IgD-negative memory B cell (primary cell): Measurements from ENCODE around the gene MCF2L. TPM values are rescaled to one million over a fixed set of nuclear protein-coding genes. Genes with fewer than 3 reads are reported as not detected.

Source experiments
- H3K27ac Mint-ChIP-seq, 3 donors: one replicate each; pipeline ENCODE4 v1.8.0; 2020 to 2022; ENCODE audit warnings: mild to moderate bottlenecking in 3 of 3, mixed read lengths in 3 of 3, moderate library complexity in 1 of 3
- H3K27me3 Mint-ChIP-seq: one replicate; pipeline ENCODE4 v1.8.0; 2021; ENCODE audit warnings: mixed read lengths
- H3K36me3 Mint-ChIP-seq: one replicate; pipeline ENCODE4 v1.8.0; 2020; ENCODE audit warnings: mild to moderate bottlenecking, mixed read lengths
- H3K4me1 Mint-ChIP-seq, 3 donors: one replicate each; pipeline ENCODE4 v1.8.0; 2020 to 2022; ENCODE audit warnings: mixed read lengths in 3 of 3, mild to moderate bottlenecking in 1 of 3
- H3K4me3 Mint-ChIP-seq, 4 donors: one replicate each; pipeline ENCODE4 v1.8.0; 2020 to 2022; ENCODE audit warnings: mild to moderate bottlenecking in 4 of 4, mixed read lengths in 4 of 4, moderate library complexity in 3 of 4
- H3K9me3 Mint-ChIP-seq, 3 donors: one replicate each; pipeline ENCODE4 v1.8.0; 2020 to 2021; ENCODE audit warnings: mixed read lengths in 3 of 3, mild to moderate bottlenecking in 1 of 3
- polyA plus RNA-seq: library from polyadenylated mRNA; unstranded; fragments of 300-500 nt; fragmentation: Illumina TruSeq; gene quantifications from one replicate; pipeline ENCODE4 v1.2.3, GENCODE V29; 2021

Gene MCF2L
- polyA plus RNA-seq, 1 donor from 2014 or later, result 1.7 TPM

DNA sequence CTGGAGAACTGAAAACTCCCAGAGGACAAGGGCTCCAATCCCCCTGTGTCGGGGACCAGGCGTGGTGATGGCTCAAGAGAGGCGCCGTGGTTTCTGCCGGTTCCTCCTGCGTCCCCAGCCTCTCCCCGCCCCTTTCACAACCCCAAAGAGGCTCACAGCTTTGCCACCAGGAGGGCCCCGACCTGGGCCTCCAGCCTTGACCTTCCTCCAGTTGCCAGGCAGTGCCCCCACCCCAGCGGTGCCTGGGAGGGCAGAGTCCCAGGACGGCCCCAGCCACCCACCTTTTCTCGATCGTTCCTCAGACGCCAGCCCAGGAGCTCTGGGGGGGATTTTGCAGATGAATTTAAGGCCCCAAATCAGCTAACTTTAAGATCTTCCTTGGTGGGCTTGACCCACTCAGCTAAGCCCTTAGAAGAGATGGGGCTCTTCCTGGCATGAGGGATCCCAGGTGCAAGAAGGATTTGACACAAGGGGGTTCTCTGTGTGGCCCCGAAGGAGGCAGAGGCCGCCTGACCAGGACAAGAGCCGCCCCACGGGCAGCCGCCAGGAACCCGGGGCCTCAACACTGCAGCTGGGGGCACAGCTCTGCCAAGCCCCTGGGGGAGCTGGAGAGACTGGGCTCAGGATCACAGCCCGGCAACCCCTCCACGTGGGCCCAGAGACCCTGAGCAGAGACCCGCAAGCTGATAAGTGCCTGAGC is 47.0 kb downstream of the MCF2L start:
- Mint-ChIP-seq H3K27ac (no peak overlapping the region), H3K9me3 (peaks cover 0 to 2% (median 0%) of the 10 kb centered on the region in 3 donors), H3K4me3 (no peak overlapping the region), H3K36me3 (peaks cover 3% of the 10 kb centered on the region), H3K27me3 (no peaks in the 10 kb centered on the region), H3K4me1 (peaks cover 0 to 6% (median 4%) of the 10 kb centered on the region in 3 donors)

GRCh38 chr13:113016526-113017295 is 47.7 kb downstream of the MCF2L start:
- peaks cover 0 to 2% (median 0%) of the 10 kb centered on the region in 3 donors for H3K9me3 Mint-ChIP-seq
- H3K4me1 Mint-ChIP-seq, result peaks cover 0 to 4% (median 3%) of the 10 kb centered on the region in 3 donors
- no peak overlapping the region for H3K27ac Mint-ChIP-seq
- no peak overlapping the region for H3K4me3 Mint-ChIP-seq
- no peaks in the 10 kb centered on the region for H3K27me3 Mint-ChIP-seq
- peaks cover 3% of the 10 kb centered on the region for H3K36me3 Mint-ChIP-seq

DNA sequence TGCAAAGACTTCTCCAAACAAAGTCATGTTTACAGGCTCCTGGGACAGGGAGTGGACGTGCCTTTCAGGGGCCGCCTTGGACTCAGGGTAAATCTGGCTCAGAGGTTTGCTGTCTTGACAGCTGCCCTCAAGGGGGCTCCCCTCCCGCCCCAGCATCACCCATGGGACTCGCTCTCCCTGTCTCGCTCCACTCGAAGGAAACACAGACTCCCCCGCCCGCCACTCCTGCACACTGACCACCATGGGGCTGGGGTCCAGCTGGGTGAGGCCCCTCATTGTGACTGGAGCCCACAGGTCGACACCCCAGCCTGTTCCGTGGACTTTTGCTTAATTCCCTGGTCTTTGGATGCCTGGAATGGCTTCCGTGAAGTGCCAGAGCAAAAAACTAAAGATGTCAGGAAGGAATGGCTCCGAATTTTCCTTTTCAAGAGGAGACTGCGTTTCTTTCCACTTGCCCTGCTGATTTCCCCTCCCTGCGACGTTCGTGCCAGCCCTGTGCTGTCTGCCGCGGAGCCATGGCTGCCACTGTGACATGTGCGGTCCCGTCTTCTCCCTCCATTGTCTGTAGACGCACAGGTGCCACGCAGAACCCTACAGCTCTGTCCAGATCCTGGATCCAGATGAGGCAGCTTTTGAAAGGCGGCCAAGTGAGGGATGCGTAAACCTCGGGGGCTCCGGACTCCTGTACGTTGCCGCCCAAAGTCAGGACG is 48.6 kb downstream of the MCF2L start:
- Mint-ChIP-seq H3K27ac (no peak overlapping the region), H3K27me3 (no peaks in the 10 kb centered on the region), H3K4me3 (peak overlapping the region in 1 of 4 donors; percentile 12), H3K36me3 (peaks cover 3% of the 10 kb centered on the region), H3K4me1 (peaks cover 0 to 4% (median 3%) of the 10 kb centered on the region in 3 donors), H3K9me3 (peaks cover 0 to 2% (median 0%) of the 10 kb centered on the region in 3 donors)

DNA sequence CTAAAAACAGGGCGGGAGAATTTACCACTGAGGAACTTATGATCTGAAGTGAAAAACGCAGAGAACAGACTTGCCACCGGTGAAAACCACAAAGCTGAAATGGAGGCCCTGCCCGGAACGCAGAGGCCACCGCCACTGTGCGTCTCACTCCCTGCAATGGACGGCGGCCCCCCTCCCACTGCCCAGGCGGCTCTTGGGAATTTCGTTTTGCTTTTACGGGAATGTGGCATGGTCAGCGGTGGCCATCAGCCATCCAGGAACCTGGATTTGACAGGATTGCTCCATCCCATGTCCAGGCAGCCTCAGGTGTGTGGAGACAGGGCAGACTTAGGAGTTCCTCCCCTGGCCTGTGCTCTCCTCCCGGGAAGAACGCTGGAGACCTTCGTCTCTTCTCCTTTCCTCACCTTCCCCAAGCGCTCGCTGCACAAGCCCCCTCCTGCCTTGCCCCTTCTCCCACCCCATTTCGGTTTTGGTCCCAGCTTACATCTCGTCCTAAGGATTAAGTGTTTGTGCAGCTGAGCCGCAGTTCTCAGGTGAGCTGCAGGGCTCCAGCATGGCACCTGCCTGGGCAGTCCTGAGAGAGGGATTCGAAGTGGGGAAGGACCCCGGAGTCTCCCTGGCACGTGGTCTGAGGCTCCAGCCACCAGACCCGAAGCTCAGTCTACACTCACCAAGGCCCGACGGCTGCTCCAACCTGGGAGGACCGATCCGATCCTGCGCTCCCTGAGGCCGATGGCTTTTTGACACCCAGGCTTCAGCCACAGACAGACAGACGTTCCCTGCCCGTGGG is 49.9 kb downstream of the MCF2L start:
- Mint-ChIP-seq H3K4me1 (peaks cover 0 to 4% (median 3%) of the 10 kb centered on the region in 3 donors), H3K27ac (no peak overlapping the region), H3K9me3 (peaks cover 0 to 2% (median 0%) of the 10 kb centered on the region in 3 donors), H3K4me3 (no peak overlapping the region), H3K36me3 (peaks cover 3% of the 10 kb centered on the region), H3K27me3 (no peaks in the 10 kb centered on the region)

GRCh38 chr13:113020323-113021080 is 51.5 kb downstream of the MCF2L start:
- H3K27ac Mint-ChIP-seq, result no peak overlapping the region
- peaks cover 0 to 4% (median 3%) of the 10 kb centered on the region in 3 donors for H3K4me1 Mint-ChIP-seq
- no peak overlapping the region for H3K4me3 Mint-ChIP-seq
- peaks cover 3% of the 10 kb centered on the region for H3K36me3 Mint-ChIP-seq
- H3K9me3 Mint-ChIP-seq, result peaks cover 0 to 2% (median 0%) of the 10 kb centered on the region in 3 donors
- H3K27me3 Mint-ChIP-seq, result no peaks in the 10 kb centered on the region

GRCh38 chr13:113021391-113021790 is 52.4 kb downstream of the MCF2L start:
- Mint-ChIP-seq H3K27ac (no peak overlapping the region), H3K9me3 (peaks cover 0 to 2% (median 0%) of the 10 kb centered on the region in 3 donors), H3K36me3 (peaks cover 3% of the 10 kb centered on the region), H3K27me3 (no peaks in the 10 kb centered on the region), H3K4me1 (peaks cover 0 to 4% (median 3%) of the 10 kb centered on the region in 3 donors), H3K4me3 (no peak overlapping the region)

DNA sequence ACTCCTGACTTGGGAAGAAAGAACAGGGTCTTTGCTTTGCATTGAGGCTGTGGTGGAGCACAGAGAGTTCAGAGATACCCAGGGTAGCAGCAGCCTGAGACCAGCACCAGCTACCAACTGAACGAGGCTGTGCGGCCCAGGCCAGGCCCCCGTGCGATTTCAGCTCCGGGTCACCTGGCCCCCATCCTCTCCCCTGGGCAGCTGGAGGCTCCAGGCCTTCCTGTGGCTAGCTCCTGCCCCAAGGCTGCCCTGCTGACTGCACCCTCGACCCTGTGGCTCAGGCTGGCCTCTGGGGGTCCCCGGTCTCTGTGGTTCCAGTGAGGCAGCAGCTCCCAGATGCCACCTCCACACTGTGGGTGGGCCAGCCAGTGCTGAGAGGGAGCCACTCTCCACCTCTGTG is 52.8 kb downstream of the MCF2L start:
- Mint-ChIP-seq H3K4me1 (peaks cover 0 to 4% (median 3%) of the 10 kb centered on the region in 3 donors), H3K27ac (no peak overlapping the region), H3K4me3 (no peak overlapping the region), H3K36me3 (peaks cover 3% of the 10 kb centered on the region), H3K27me3 (no peaks in the 10 kb centered on the region), H3K9me3 (peaks cover 0 to 2% (median 0%) of the 10 kb centered on the region in 3 donors)

DNA sequence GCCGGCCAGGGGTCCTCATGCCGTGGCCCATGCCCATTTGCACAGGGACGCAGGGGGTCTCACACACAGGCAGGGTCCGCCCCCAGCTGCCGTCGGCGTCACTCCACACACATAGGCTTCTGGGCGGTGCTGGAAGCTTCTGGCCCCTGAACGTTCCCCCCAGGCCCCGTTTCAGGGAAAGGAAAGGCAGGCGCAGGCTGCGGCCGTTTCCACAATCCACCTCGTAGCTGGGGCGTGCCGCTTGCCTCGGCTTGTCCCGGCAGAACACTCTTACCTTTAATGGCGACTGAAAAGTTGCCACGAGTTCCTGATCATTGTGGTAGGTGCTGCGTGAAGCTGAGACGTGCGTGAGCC is 53.4 kb downstream of the MCF2L start:
- Mint-ChIP-seq H3K27me3 (no peaks in the 10 kb centered on the region), H3K36me3 (peaks cover 3% of the 10 kb centered on the region)

DNA sequence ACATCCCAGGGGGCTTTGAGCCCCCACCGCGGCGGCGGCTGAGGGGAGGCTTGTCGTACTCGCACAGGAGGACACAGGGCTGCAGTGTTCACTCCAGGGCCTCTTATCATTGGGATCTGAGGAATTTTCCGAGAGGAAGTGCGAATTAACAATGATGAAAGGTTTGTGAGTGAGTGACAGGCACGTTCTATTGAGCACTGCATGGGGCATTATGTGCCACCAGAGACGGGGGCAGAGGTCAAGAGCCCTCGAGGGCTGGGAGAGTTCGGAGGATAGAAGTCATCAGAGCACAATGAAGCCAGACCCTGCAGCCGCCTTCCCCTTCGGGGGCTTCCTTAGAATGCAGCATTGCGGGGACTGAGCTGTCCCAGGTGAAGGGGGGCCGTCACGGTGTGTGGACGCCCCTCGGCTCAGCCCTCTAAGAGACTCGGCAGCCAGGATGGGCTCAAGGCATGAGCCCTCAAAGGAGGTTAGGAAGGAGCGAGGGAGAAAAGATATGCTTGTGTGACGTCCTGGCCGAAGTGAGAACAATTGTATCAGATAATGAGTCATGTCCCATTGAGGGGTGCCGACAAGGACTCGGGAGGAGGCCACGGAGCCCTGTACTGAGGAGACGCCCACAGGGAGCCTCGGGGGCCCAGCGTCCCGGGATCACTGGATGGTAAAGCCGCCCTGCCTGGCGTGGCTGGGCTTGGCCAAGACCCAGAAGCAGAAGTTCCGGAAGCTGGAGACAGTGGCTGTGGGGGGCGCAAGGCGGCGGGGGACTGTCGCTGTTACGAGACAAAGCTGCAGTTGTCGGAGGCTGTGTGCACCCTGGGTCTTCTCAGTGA is 53.9 kb downstream of the MCF2L start:
- peaks cover 0 to 4% (median 3%) of the 10 kb centered on the region in 3 donors for H3K4me1 Mint-ChIP-seq
- H3K36me3 Mint-ChIP-seq, result peaks cover 2% of the 10 kb centered on the region
- no peaks in the 10 kb centered on the region for H3K27me3 Mint-ChIP-seq
- peaks cover 0 to 2% (median 0%) of the 10 kb centered on the region in 3 donors for H3K9me3 Mint-ChIP-seq
- no peak overlapping the region for H3K27ac Mint-ChIP-seq
- H3K4me3 Mint-ChIP-seq, result no peak overlapping the region

More for the DNA sequence above, 53.4 kb downstream of the MCF2L start:
- no peak overlapping the region for H3K27ac Mint-ChIP-seq
- H3K9me3 Mint-ChIP-seq, result peaks cover 0 to 2% (median 0%) of the 10 kb centered on the region in 3 donors
- H3K4me1 Mint-ChIP-seq, result peaks cover 0 to 4% (median 3%) of the 10 kb centered on the region in 3 donors
- H3K4me3 Mint-ChIP-seq, result no peak overlapping the region

GRCh38 chr13:113023694-113024430 is 54.8 kb downstream of the MCF2L start:
- peaks cover 0 to 2% (median 0%) of the 10 kb centered on the region in 3 donors for H3K9me3 Mint-ChIP-seq
- no peak overlapping the region for H3K27ac Mint-ChIP-seq
- H3K27me3 Mint-ChIP-seq, result no peaks in the 10 kb centered on the region
- H3K4me3 Mint-ChIP-seq, result no peak overlapping the region
- H3K36me3 Mint-ChIP-seq, result peaks cover 2% of the 10 kb centered on the region
- H3K4me1 Mint-ChIP-seq, result peaks cover 0 to 4% (median 3%) of the 10 kb centered on the region in 3 donors

GRCh38 chr13:113024466-113024865 is 55.5 kb downstream of the MCF2L start:
- H3K4me1 Mint-ChIP-seq, result peaks cover 0 to 4% (median 3%) of the 10 kb centered on the region in 3 donors
- no peaks in the 10 kb centered on the region for H3K27me3 Mint-ChIP-seq
- peaks cover 0 to 2% (median 0%) of the 10 kb centered on the region in 3 donors for H3K9me3 Mint-ChIP-seq
- H3K4me3 Mint-ChIP-seq, result no peak overlapping the region
- H3K27ac Mint-ChIP-seq, result no peak overlapping the region
- H3K36me3 Mint-ChIP-seq, result peaks cover 1% of the 10 kb centered on the region

DNA sequence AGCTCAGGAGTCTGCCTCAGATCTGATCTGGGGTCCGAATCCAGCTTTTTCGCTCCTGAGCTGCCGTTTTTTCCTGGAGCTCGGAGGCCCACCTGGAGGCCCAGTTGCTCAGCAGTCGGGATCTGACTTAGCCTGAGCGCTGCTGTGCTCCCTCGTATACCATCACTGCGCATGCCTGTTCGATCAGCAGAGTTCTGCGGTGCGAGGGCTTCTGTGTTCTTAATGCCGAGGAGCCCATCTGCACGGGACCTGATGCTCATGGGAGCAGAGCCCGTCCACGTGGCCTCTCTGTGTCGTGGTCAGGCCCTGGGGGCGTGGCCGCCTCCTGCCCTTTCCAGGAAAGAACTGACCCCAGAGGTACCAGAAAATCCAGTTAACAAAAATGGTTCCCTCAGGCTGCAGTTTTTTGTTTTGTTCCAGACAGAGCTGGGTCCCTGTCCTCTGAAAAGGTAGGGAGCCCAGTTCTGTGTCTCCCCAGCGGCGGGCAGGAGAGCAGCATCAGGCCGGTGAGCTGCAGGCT is 57.4 kb downstream of the MCF2L start:
- H3K27ac Mint-ChIP-seq, result no peak overlapping the region
- H3K36me3 Mint-ChIP-seq, result no peaks in the 10 kb centered on the region
- no peaks in the 10 kb centered on the region for H3K9me3 Mint-ChIP-seq
- H3K27me3 Mint-ChIP-seq, result no peaks in the 10 kb centered on the region
- peaks cover 0 to 4% (median 0%) of the 10 kb centered on the region in 3 donors for H3K4me1 Mint-ChIP-seq
- H3K4me3 Mint-ChIP-seq, result no peak overlapping the region
